EH (cell line): ENCODE measurements around the gene ADAMTS13.

Experiments
- DNase-seq: peaks from one replicate; pipeline ENCODE4 v3.0.0-alpha.2; 2015; ENCODE audit warnings: low read depth

Gene ADAMTS13

GRCh38 chr9:133454943-133455673 lies 32.9 kb downstream of the ADAMTS13 start:
- DNase-seq = no peak

- DNase-seq = no peak
These were observed 33.8 kb downstream of the ADAMTS13 start for GRCh38 chr9:133455936-133456335.

GRCh38 chr9:133456409-133456808 lies 34.2 kb downstream of the ADAMTS13 start:
- DNase-seq = no peak

GRCh38 chr9:133457233-133457632 lies 35.1 kb downstream of the ADAMTS13 start:
- DNase-seq = no peak

- DNase-seq = no peak
These were observed 35.6 kb downstream of the ADAMTS13 start for GRCh38 chr9:133457748-133458147.

GRCh38 chr9:133458643-133459312 lies 36.6 kb downstream of the ADAMTS13 start:
- no peak for DNase-seq

- DNase-seq = peak; percentile 93
These were observed 37.6 kb downstream of the ADAMTS13 start, which contains the start of gene CACFD1 for GRCh38 chr9:133459476-133460404. CACFD1 (plus strand) TSS chr9:133459978; CDS start chr9:133460067, 89 bp downstream.

- no peak for DNase-seq
These were observed 38.4 kb downstream of the ADAMTS13 start for GRCh38 chr9:133460405-133461175.

- no peak for DNase-seq
These were observed 39.8 kb downstream of the ADAMTS13 start for GRCh38 chr9:133461975-133462374.

GRCh38 chr9:133463234-133463863 lies 41.2 kb downstream of the ADAMTS13 start:
- no peak for DNase-seq

GRCh38 chr9:133463864-133464615 lies 41.9 kb downstream of the ADAMTS13 start:
- DNase-seq = no peak

- DNase-seq = no peak
These were observed 42.5 kb downstream of the ADAMTS13 start for GRCh38 chr9:133464638-133465037.

GRCh38 chr9:133465984-133466383 lies 43.8 kb downstream of the ADAMTS13 start:
- DNase-seq = no peak

- no peak for DNase-seq
These were observed 44.9 kb downstream of the ADAMTS13 start for GRCh38 chr9:133467101-133467500.

GRCh38 chr9:133468374-133468773 lies 46.2 kb downstream of the ADAMTS13 start:
- no peak for DNase-seq

- no peak for DNase-seq
These were observed 46.7 kb downstream of the ADAMTS13 start for GRCh38 chr9:133468777-133469421.

GRCh38 chr9:133470427-133470924 lies 48.3 kb downstream of the ADAMTS13 start:
- no peak for DNase-seq

- no peak for DNase-seq
These were observed 48.8 kb downstream of the ADAMTS13 start for GRCh38 chr9:133470988-133471387.

GRCh38 chr9:133471551-133472276 lies 49.5 kb downstream of the ADAMTS13 start:
- no peak for DNase-seq
